Right lobe of liver (tissue), 4 donors: ENCODE results near the gene SCN3A.

Experiments
- CTCF ChIP-seq, 4 donors: fragments of 200-600 bp in 3 of 4; fragments of 450-650 bp in 1 of 4; IDR thresholded peaks; one replicate each; pipeline versions ENCODE4 v1.5.1 to v1.8.0; 2016 to 2022; ENCODE audit warnings: antibody characterized with exemption in 4 of 4, mild to moderate bottlenecking in 2 of 4
- POLR2A ChIP-seq: fragments of 450-650 bp; IDR thresholded peaks from one replicate; pipeline ENCODE4 v1.6.1; 2017; ENCODE audit warnings: antibody characterized with exemption, mild to moderate bottlenecking
- donor health status: DM: no; HTN: no; CAD: no.
- donor health status: DM: no; HTN: no; CAD: no.
- donor health status: DM: no; HTN: yes; CAD: no.

GRCh38 chr2:165192729-165193128 lies 11.1 kb downstream of the SCN3A start:
- TF ChIP-seq CTCF (IDR thresholded peaks at IDR 0.05) = no peak
- no peak for TF ChIP-seq POLR2A
